BJ (cell line): Measurements from ENCODE around the gene ARG2. TPM values are rescaled to one million over a fixed set of nuclear protein-coding genes. Genes with fewer than 3 reads are reported as not detected.
"Not testable (repeated sequence)": the region's sequence is repeated elsewhere in the genome, so short reads cannot be mapped to it uniquely, and the experiment has no call there.

Source experiments
- CTCF ChIA-PET: fragments of 350-600 bp; formaldehyde crosslinking; extraction: SDS; loops from one replicate; lab custom pipeline; 2021; ENCODE audit warnings: antibody characterized with exemption, inconsistent platforms; lab: Yijun Ruan, JAX
- POLR2A ChIA-PET: fragments of 300-600 bp; sonication (Branson Sonifier 250); formaldehyde crosslinking; extraction: SDS; loops from one replicate; lab custom pipeline; 2021; ENCODE audit warnings: antibody characterized with exemption; lab: Charles Lee
- DNase-seq: peaks from one replicate; pipeline ENCODE4 v3.0.0-alpha.2; 2011; ENCODE audit warnings: low read depth
- H3K27me3 ChIP-seq: 2 replicates; pipeline ENCODE4 v1.6.0; 2011; ENCODE audit warnings: low read length; ENCODE audit not compliant: control insufficient read depth, insufficient read depth
- H3K36me3 ChIP-seq: 2 replicates; pipeline ENCODE4 v1.5.1; 2011; ENCODE audit warnings: low read length; ENCODE audit not compliant: control insufficient read depth, insufficient read depth
- H3K4me3 ChIP-seq: 2 replicates; pipeline ENCODE4 v1.5.1; 2011; ENCODE audit warnings: low read depth, mild to moderate bottlenecking, control low read depth, low read length
- CTCF ChIP-seq: IDR thresholded peaks from 2 replicates; pipeline ENCODE4 v1.5.1; 2011; ENCODE audit warnings: low read depth, mild to moderate bottlenecking, control low read depth, inconsistent platforms, low read length, moderate library complexity; ENCODE audit not compliant: insufficient read depth
- polyA plus RNA-seq: library from polyadenylated mRNA; depleted of rRNA; stranded (reverse); fragments of >200 nt; gene quantifications from 2 replicates; pipeline ENCODE4 v1.2.3, GENCODE V29; 2011

The ARG2 gene
- polyA plus RNA-seq, 1 experiment = 7.7 TPM

DNA sequence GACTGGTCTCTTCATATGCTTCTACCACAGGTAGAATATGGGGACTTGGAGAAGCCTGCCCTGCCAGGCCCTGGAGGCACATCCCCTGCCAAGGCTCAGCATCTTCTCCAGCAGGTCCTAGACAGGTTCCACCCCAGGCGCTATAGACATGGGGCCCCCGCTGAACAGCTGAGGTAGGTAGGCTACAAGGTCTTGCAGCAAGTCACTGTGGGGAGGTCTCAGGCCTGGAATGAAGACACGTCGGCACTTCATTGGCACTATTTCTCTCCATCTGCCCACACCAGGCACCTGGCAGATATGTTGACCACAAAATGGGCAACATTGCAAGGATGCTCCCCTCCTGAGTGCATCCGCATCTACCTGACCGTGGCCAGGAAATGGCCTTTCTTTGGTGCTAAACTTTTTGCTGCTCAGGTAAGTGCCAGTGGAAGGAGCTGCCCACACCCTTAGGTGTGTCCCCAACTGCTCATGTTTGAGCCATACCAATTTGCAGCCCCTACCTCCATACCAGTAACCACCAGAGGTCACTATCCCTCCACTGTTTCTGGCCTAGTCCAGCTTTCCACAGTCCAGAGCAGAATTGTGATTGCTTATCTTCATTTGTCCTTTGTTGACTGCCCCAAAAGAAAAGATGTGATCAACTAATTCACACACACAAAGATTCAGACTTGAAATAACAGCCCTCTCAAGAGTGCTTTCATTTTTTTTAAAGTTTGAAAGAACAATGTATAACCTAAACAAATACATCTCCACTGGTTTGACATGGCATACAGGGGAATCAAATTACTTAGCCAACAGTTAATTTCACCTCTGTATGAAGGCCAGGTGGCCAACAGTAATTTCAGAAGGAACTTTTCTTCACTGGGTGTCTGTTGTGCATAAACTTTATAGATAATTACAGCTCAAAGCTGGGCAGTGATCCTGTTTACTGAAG is 35.7 kb upstream of the ARG2 start:
- CTCF ChIA-PET = interaction anchor here (0.7 to 13.8 kb wide), 28 partner anchors 8 to 192 kb away, joined by 3 to 189 read pairs (median 4); partner anchors contain the start of genes PIGH and RDH12
- DNase-seq = no peak
- H3K27me3 ChIP-seq = no peaks in the 10 kb centered on the region
- H3K36me3 ChIP-seq = no peaks in the 10 kb centered on the region
- H3K4me3 ChIP-seq = no peak overlapping the region
- TF ChIP-seq CTCF = peak; percentile 79
- POLR2A ChIA-PET = interaction anchor here (0.6 to 1.4 kb wide), 2 partner anchors 83 to 120 kb away, joined by 3 to 4 read pairs; no protein-coding TSS in a partner anchor

DNA sequence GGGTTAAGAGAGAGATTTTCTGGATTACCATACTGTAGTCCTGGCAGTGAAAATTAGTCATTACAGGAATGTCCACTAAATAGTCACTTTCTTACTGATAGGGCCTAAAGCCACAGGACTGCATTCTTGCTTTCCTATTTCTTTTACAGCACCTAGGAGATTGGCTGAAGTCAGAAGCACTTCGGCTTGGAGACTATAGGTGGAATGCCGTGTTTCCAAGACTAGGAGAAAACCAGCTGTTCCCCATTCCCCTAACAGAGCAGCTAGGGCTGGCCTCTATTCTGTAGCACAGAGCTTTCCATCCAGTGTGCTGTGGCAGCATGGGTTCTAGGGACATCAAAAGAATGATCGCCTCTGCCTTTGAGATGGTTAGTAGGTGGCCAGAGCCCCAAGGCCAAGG is 34.7 kb upstream of the ARG2 start:
- POLR2A ChIA-PET = interaction anchor here (1.4 kb wide), 1 partner anchor 119 kb away, joined by 4 read pairs; no protein-coding TSS in a partner anchor

DNA sequence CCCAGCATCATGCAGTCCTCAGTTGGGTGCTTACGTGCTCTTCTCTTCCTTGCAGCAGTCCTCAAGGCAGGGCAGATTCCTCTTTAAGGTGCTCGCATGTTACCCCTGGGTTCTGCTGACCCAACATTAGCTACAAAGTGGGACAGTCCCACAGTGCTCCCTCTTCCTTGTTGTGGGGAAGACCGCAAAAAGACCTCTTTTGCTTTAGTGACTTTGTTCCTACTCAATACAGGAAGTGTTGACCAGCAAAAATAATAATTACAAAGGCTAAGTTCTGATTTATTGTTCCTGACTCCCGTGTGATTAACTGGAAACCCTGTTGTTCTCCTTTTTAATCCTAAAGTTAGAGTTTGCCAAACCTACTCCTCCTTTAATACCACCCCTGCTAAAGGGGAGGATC is 33.4 kb upstream of the ARG2 start:
- no peak for TF ChIP-seq CTCF
- ChIA-PET CTCF (interaction anchor here (0.7 to 13.8 kb wide), 8 partner anchors 9 to 158 kb away, joined by 3 to 189 read pairs (median 14); partner anchors contain the start of genes PIGH and RDH12), POLR2A (no interaction called here)
- no peaks in the 10 kb centered on the region for H3K36me3 ChIP-seq
- no peak for DNase-seq
- H3K4me3 ChIP-seq = no peak overlapping the region
- no peaks in the 10 kb centered on the region for H3K27me3 ChIP-seq

More for the DNA sequence above, 34.7 kb upstream of the ARG2 start:
- H3K27me3 ChIP-seq = no peaks in the 10 kb centered on the region
- no peak overlapping the region for H3K4me3 ChIP-seq
- CTCF ChIA-PET = interaction anchor here (0.8 to 13.8 kb wide), 21 partner anchors 8 to 156 kb away, joined by 3 to 189 read pairs (median 5); partner anchors contain the start of genes PIGH and RDH12
- no peak for DNase-seq
- no peak for TF ChIP-seq CTCF
- no peaks in the 10 kb centered on the region for H3K36me3 ChIP-seq

GRCh38 chr14:67589204-67589770 is 30.4 kb upstream of the ARG2 start:
- Histone ChIP-seq H3K36me3 (peaks cover 2% of the 10 kb centered on the region; the same call in 1 of the 2 replicates), H3K27me3 (no peaks in the 10 kb centered on the region), H3K4me3 (no peak overlapping the region)
- no peak for TF ChIP-seq CTCF
- CTCF ChIA-PET = interaction anchor here (0.9 to 13.8 kb wide), 7 partner anchors 9 to 113 kb away, joined by 3 to 189 read pairs (median 3); partner anchors contain the start of genes PIGH and RDH12
- POLR2A ChIA-PET = no interaction called here
- no peak for DNase-seq

DNA sequence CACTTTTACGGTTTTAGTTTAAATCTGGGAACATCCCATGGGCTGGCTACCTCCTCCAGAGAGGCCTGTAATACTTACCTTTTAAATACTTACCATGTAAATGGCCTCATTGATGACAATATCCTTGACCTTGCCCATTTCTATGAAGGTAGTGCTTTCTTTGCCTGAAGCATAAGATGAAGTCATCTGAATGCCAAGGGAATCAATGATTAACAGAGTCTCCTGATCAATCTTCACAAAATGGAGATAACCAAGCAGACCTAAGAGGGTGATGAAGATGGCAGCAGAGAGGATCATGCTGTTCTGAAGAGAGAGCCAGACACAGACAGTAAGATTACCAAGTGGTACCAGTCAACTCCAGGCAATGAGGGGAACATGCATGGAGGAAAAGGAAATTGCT is 26.1 kb upstream of the ARG2 start:
- not testable (repeated sequence) for H3K36me3 ChIP-seq, DNase-seq, H3K4me3 ChIP-seq, H3K27me3 ChIP-seq
- ChIA-PET CTCF (interaction anchor here (0.8 kb wide), 1 partner anchor 110 kb away, joined by 3 read pairs; no protein-coding TSS in a partner anchor), POLR2A (interaction anchor here (0.6 kb wide), 1 partner anchor 164 kb away, joined by 8 read pairs; no protein-coding TSS in a partner anchor)
